HL-60 (cell line): ENCODE data around the gene MSANTD3.

ENCODE experiments used
- GABPA ChIP-seq: IDR thresholded peaks from 2 replicates; pipeline ENCODE4 v1.6.1; 2012; ENCODE audit warnings: low read depth
- POLR2AphosphoS5 ChIP-seq: IDR thresholded peaks from 2 replicates; pipeline ENCODE4 v1.6.1; 2012; ENCODE audit warnings: low read depth
- SPI1 ChIP-seq: IDR thresholded peaks from 2 replicates; pipeline ENCODE4 v1.6.1; 2012; ENCODE audit warnings: low read depth, mild to moderate bottlenecking, borderline replicate concordance
- TF ChIP-seq, protein P1 (sequence below): IDR thresholded peaks from one replicate; pipeline ENCODE4 v1.5.1; 2011; ENCODE audit warnings: low read length, control low read depth, inconsistent platforms; ENCODE audit not compliant: insufficient read depth
- TF ChIP-seq, protein P2 (sequence below): IDR thresholded peaks from 2 replicates; pipeline ENCODE4 v1.6.1; 2012; ENCODE audit warnings: low read depth; ENCODE audit not compliant: insufficient replicate concordance

DNA sequence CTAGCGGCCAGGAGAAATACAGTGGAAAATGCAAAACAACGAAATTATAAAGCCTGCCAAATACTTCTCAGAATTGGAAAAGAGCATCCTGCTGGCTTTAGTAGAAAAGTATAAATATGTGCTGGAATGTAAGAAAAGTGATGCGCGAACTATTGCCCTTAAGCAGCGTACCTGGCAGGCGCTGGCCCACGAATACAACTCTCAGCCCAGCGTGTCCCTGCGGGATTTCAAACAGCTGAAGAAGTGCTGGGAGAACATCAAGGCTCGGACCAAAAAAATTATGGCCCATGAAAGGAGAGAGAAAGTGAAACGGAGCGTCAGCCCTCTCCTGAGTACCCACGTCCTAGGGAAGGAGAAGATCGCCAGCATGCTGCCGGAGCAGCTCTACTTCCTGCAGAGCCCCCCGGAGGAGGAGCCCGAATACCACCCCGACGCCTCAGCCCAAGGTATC, 15.0 kb downstream of the MSANTD3 start:
- TF ChIP-seq, protein P1, sequence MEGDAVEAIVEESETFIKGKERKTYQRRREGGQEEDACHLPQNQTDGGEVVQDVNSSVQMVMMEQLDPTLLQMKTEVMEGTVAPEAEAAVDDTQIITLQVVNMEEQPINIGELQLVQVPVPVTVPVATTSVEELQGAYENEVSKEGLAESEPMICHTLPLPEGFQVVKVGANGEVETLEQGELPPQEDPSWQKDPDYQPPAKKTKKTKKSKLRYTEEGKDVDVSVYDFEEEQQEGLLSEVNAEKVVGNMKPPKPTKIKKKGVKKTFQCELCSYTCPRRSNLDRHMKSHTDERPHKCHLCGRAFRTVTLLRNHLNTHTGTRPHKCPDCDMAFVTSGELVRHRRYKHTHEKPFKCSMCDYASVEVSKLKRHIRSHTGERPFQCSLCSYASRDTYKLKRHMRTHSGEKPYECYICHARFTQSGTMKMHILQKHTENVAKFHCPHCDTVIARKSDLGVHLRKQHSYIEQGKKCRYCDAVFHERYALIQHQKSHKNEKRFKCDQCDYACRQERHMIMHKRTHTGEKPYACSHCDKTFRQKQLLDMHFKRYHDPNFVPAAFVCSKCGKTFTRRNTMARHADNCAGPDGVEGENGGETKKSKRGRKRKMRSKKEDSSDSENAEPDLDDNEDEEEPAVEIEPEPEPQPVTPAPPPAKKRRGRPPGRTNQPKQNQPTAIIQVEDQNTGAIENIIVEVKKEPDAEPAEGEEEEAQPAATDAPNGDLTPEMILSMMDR, result no peak
- TF ChIP-seq, protein P2, sequence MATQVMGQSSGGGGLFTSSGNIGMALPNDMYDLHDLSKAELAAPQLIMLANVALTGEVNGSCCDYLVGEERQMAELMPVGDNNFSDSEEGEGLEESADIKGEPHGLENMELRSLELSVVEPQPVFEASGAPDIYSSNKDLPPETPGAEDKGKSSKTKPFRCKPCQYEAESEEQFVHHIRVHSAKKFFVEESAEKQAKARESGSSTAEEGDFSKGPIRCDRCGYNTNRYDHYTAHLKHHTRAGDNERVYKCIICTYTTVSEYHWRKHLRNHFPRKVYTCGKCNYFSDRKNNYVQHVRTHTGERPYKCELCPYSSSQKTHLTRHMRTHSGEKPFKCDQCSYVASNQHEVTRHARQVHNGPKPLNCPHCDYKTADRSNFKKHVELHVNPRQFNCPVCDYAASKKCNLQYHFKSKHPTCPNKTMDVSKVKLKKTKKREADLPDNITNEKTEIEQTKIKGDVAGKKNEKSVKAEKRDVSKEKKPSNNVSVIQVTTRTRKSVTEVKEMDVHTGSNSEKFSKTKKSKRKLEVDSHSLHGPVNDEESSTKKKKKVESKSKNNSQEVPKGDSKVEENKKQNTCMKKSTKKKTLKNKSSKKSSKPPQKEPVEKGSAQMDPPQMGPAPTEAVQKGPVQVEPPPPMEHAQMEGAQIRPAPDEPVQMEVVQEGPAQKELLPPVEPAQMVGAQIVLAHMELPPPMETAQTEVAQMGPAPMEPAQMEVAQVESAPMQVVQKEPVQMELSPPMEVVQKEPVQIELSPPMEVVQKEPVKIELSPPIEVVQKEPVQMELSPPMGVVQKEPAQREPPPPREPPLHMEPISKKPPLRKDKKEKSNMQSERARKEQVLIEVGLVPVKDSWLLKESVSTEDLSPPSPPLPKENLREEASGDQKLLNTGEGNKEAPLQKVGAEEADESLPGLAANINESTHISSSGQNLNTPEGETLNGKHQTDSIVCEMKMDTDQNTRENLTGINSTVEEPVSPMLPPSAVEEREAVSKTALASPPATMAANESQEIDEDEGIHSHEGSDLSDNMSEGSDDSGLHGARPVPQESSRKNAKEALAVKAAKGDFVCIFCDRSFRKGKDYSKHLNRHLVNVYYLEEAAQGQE, result no peak
- TF ChIP-seq POLR2AphosphoS5 (no peak), GABPA (no peak), SPI1 (no peak)
